Subcutaneous abdominal adipose tissue (tissue), 5 donors: Measurements from ENCODE around the gene FOXR1.
"Not testable (repeated sequence)": the region's sequence is repeated elsewhere in the genome, so short reads cannot be mapped to it uniquely, and the experiment has no call there.

Experiments used
- H3K27ac ChIP-seq: one replicate; pipeline ENCODE4 v1.7.0; 2013; ENCODE audit warnings: low read depth, mild to moderate bottlenecking, inconsistent platforms, low read length, moderate library complexity
- H3K27me3 ChIP-seq, 5 donors: one replicate each; pipeline ENCODE4 v1.7.0; 2013; ENCODE audit warnings: low read length in 5 of 5, inconsistent platforms in 1 of 5; ENCODE audit not compliant: control insufficient read depth in 5 of 5, insufficient read depth in 4 of 5
- H3K36me3 ChIP-seq, 5 donors: one replicate each; pipeline ENCODE4 v1.7.0; 2013; ENCODE audit warnings: low read length in 5 of 5; ENCODE audit not compliant: control insufficient read depth in 5 of 5, insufficient read depth in 5 of 5
- H3K4me1 ChIP-seq, 5 donors: one replicate each; pipeline ENCODE4 v1.7.0; 2013; ENCODE audit warnings: low read length in 5 of 5, mild to moderate bottlenecking in 3 of 5, moderate library complexity in 1 of 5; ENCODE audit not compliant: control insufficient read depth in 5 of 5, insufficient read depth in 5 of 5
- H3K4me3 ChIP-seq, 5 donors: one replicate each; pipeline ENCODE4 v1.7.0; 2013; ENCODE audit warnings: low read length in 5 of 5, low read depth in 1 of 5
- H3K9ac ChIP-seq, 5 donors: one replicate each; pipeline ENCODE4 v1.7.0; 2013; ENCODE audit warnings: low read length in 5 of 5, mild to moderate bottlenecking in 4 of 5, moderate library complexity in 3 of 5
- H3K9me3 ChIP-seq, 5 donors: one replicate each; pipeline ENCODE4 v1.7.0; 2013; ENCODE audit warnings: low read length in 5 of 5; ENCODE audit not compliant: control insufficient read depth in 5 of 5
- donor health status: healthy.
- donor health status: healthy.
- donor health status: healthy.
- donor health status: healthy.
- donor health status: healthy.

Gene FOXR1

GRCh38 chr11:119015054-119015611 lies 43.6 kb downstream of the FOXR1 start:
- peaks cover 8 to 33% (median 29%) of the 10 kb centered on the region in 5 donors for H3K4me1 ChIP-seq
- H3K4me3 ChIP-seq = no peak overlapping the region
- H3K27me3 ChIP-seq = no peaks in the 10 kb centered on the region
- no peak overlapping the region for H3K9ac ChIP-seq
- H3K9me3 ChIP-seq = no peaks in the 10 kb centered on the region
- H3K36me3 ChIP-seq = peaks cover 23 to 59% (median 58%) of the 10 kb centered on the region in 5 donors
- H3K27ac ChIP-seq = no peak overlapping the region

GRCh38 chr11:119016216-119017009 lies 44.9 kb downstream of the FOXR1 start:
- H3K36me3 ChIP-seq = peaks cover 24 to 52% (median 47%) of the 10 kb centered on the region in 5 donors
- H3K4me3 ChIP-seq = peak overlapping the region in 2 of 5 donors; percentile 98 to 100

GRCh38 chr11:119017377-119017776 lies 45.8 kb downstream of the FOXR1 start:
- peaks cover 25 to 52% (median 44%) of the 10 kb centered on the region in 5 donors for H3K36me3 ChIP-seq
- H3K27ac ChIP-seq = peak overlapping the region; percentile 94
- H3K27me3 ChIP-seq, H3K9me3 ChIP-seq: not testable (repeated sequence)
- peaks cover 8 to 39% (median 30%) of the 10 kb centered on the region in 5 donors for H3K4me1 ChIP-seq
- peak overlapping the region; percentile 98 to 100 (median 99) for H3K4me3 ChIP-seq
- peak overlapping the region; percentile 77 to 97 (median 96) for H3K9ac ChIP-seq

More at GRCh38 chr11:119016216-119017009, 44.9 kb downstream of the FOXR1 start:
- H3K9me3 ChIP-seq = no peaks in the 10 kb centered on the region
- H3K4me1 ChIP-seq = peaks cover 8 to 39% (median 30%) of the 10 kb centered on the region in 5 donors
- H3K27me3 ChIP-seq = no peaks in the 10 kb centered on the region
- H3K9ac ChIP-seq = peak overlapping the region in 4 of 5 donors; percentile 28 to 96 (median 38)
- peak overlapping the region; percentile 94 for H3K27ac ChIP-seq

GRCh38 chr11:119018074-119018938 lies 46.7 kb downstream of the FOXR1 start, which contains the start of the genes RPS25 and TRAPPC4:
RPS25 (minus strand) TSS chr11:119018343; CDS start chr11:119018284, 59 bp downstream.
TRAPPC4 (plus strand) TSS chr11:119018766; CDS start chr11:119018796, 30 bp downstream.
- Histone ChIP-seq H3K4me3 (peak within 1 kb of the TSS; percentile 98 to 100 (median 99)), H3K36me3 (peaks cover 18 to 53% (median 43%) of the 10 kb centered on the region in 5 donors), H3K9ac (peak within 1 kb of the TSS; percentile 77 to 97 (median 96)), H3K4me1 (peaks cover 8 to 39% (median 30%) of the 10 kb centered on the region in 5 donors), H3K9me3 (no peaks in the 10 kb centered on the region), H3K27ac (peak within 1 kb of the TSS; percentile 94), H3K27me3 (no peaks in the 10 kb centered on the region)

- no peaks in the 10 kb centered on the region for H3K9me3 ChIP-seq
- H3K9ac ChIP-seq = peak overlapping the region in 2 of 5 donors; percentile 48 to 97
- H3K27ac ChIP-seq = no peak overlapping the region
- peaks cover 16 to 55% (median 50%) of the 10 kb centered on the region in 5 donors for H3K36me3 ChIP-seq
- H3K27me3 ChIP-seq = no peaks in the 10 kb centered on the region
- peaks cover 8 to 47% (median 39%) of the 10 kb centered on the region in 5 donors for H3K4me1 ChIP-seq
- H3K4me3 ChIP-seq = peak overlapping the region in 4 of 5 donors; percentile 42 to 99 (median 72)
Observed at GRCh38 chr11:119019996-119020395, 48.4 kb downstream of the FOXR1 start.

GRCh38 chr11:119021631-119022030 lies 50.1 kb downstream of the FOXR1 start:
- Histone ChIP-seq H3K27me3 (no peaks in the 10 kb centered on the region), H3K9me3 (no peaks in the 10 kb centered on the region), H3K4me3 (no peak overlapping the region), H3K9ac (no peak overlapping the region), H3K36me3 (peaks cover 12 to 54% (median 38%) of the 10 kb centered on the region in 5 donors), H3K27ac (no peak overlapping the region), H3K4me1 (peaks cover 8 to 53% (median 48%) of the 10 kb centered on the region in 5 donors)

GRCh38 chr11:119023741-119024140 lies 52.2 kb downstream of the FOXR1 start:
- peaks cover 5 to 49% (median 43%) of the 10 kb centered on the region in 5 donors for H3K4me1 ChIP-seq
- no peaks in the 10 kb centered on the region for H3K27me3 ChIP-seq
- no peak overlapping the region for H3K9ac ChIP-seq
- peaks cover 12 to 61% (median 48%) of the 10 kb centered on the region in 5 donors for H3K36me3 ChIP-seq
- no peak overlapping the region for H3K4me3 ChIP-seq
- no peaks in the 10 kb centered on the region for H3K9me3 ChIP-seq
- no peak overlapping the region for H3K27ac ChIP-seq

GRCh38 chr11:119024430-119025098 lies 53.0 kb downstream of the FOXR1 start:
- H3K9ac ChIP-seq = peak overlapping the region in 3 of 5 donors; percentile 2 to 38 (median 26)
- H3K27me3 ChIP-seq = no peaks in the 10 kb centered on the region
- peak overlapping the region; percentile 15 for H3K27ac ChIP-seq
- peaks cover 5 to 51% (median 43%) of the 10 kb centered on the region in 5 donors for H3K4me1 ChIP-seq
- peak overlapping the region in 4 of 5 donors; percentile 8 to 32 (median 26) for H3K4me3 ChIP-seq
- no peaks in the 10 kb centered on the region for H3K9me3 ChIP-seq
- peaks cover 12 to 61% (median 48%) of the 10 kb centered on the region in 5 donors for H3K36me3 ChIP-seq

GRCh38 chr11:119025099-119025473 lies 53.5 kb downstream of the FOXR1 start:
- H3K4me1 ChIP-seq = peaks cover 0 to 51% (median 43%) of the 10 kb centered on the region in 5 donors
- no peaks in the 10 kb centered on the region for H3K9me3 ChIP-seq
- H3K27me3 ChIP-seq = no peaks in the 10 kb centered on the region
- H3K36me3 ChIP-seq = peaks cover 12 to 61% (median 48%) of the 10 kb centered on the region in 5 donors
- H3K9ac ChIP-seq = peak overlapping the region in 3 of 5 donors; percentile 2 to 51 (median 26)
- H3K4me3 ChIP-seq = peak overlapping the region in 3 of 5 donors; percentile 22 to 32 (median 31)
- H3K27ac ChIP-seq = peak overlapping the region; percentile 15
